Mammary epithelial cell (primary cell): ENCODE results near the gene KCNN1.

Experiments used
- CTCF ChIP-seq, 2 donors: IDR thresholded peaks in 1 of 2; conservative IDR thresholded peaks in 1 of 2; 2 replicates each; pipeline ENCODE4 v1.5.1; 2011 to 2012; ENCODE audit warnings: inconsistent platforms in 2 of 2, low read length in 2 of 2, mild to moderate bottlenecking in 2 of 2, control low read depth in 1 of 2, low read depth in 1 of 2; ENCODE audit not compliant: insufficient read depth in 1 of 2; ENCODE audit errors: extremely low read depth in 1 of 2
- EZH2 ChIP-seq: IDR thresholded peaks from 2 replicates; pipeline ENCODE4 v1.6.1; 2012; ENCODE audit warnings: low read length, inconsistent platforms, borderline replicate concordance

GRCh38 chr19:17996826-17997316 is 30.0 kb downstream of the KCNN1 start:
- TF ChIP-seq CTCF (conservative IDR thresholded peaks at IDR 0.05 in 1 of 2, IDR thresholded peaks at IDR 0.05 in 1 of 2; ENCODE audit: extremely low read depth in 1 of 2, insufficient read depth in 1 of 2, low read depth in 1 of 2, low read length in 2 of 2) (peak; percentile 92 to 98), EZH2 (no peak)
